Fibroblast of lung (primary cell): ENCODE measurements around the gene MMP11. TPM values are rescaled to one million over a fixed set of nuclear protein-coding genes. Genes with fewer than 3 reads are reported as not detected.

Experiments used
- DNase-seq, 2 donors: peaks; one replicate each; pipeline versions ENCODE4 v3.0.0 to v3.0.0-alpha.2; 2010; ENCODE audit warnings: low read depth in 2 of 2
- H2AFZ ChIP-seq: 2 replicates; pipeline ENCODE4 v1.5.1; 2012; ENCODE audit warnings: low read length, control low read depth, inconsistent platforms
- H3K27ac ChIP-seq: 2 replicates; pipeline ENCODE4 v1.5.1; 2011; ENCODE audit warnings: low read length, control low read depth; ENCODE audit not compliant: insufficient read depth
- H3K27me3 ChIP-seq: 2 replicates; pipeline ENCODE4 v1.5.1; 2011; ENCODE audit warnings: mild to moderate bottlenecking, low read length; ENCODE audit not compliant: control insufficient read depth, insufficient read depth
- H3K36me3 ChIP-seq: 2 replicates; pipeline ENCODE4 v1.5.1; 2011; ENCODE audit warnings: low read length; ENCODE audit not compliant: control insufficient read depth, insufficient read depth
- H3K4me1 ChIP-seq: 2 replicates; pipeline ENCODE4 v1.5.1; 2011; ENCODE audit warnings: low read length; ENCODE audit not compliant: control insufficient read depth, insufficient read depth; ENCODE audit errors: extremely low read depth
- H3K4me2 ChIP-seq: 2 replicates; pipeline ENCODE4 v1.5.1; 2011; ENCODE audit warnings: low read length, control low read depth; ENCODE audit not compliant: insufficient read depth; ENCODE audit errors: extremely low read depth
- H3K4me3 ChIP-seq, 4 experiments: fragments of 200-600 bp in 1 of 4; sonication (generic) in 1 of 4; replicated peaks in 1 of 4; 2 replicates each; pipeline ENCODE4 v1.5.1; 2011 to 2016; ENCODE audit warnings: low read length in 4 of 4, low read depth in 3 of 4, mild to moderate bottlenecking in 3 of 4, control low read depth in 2 of 4, inconsistent platforms in 1 of 4, mixed read lengths in 1 of 4; ENCODE audit not compliant: insufficient read depth in 1 of 4; ENCODE audit errors: control extremely low read depth in 1 of 4
- H3K79me2 ChIP-seq: 2 replicates; pipeline ENCODE4 v1.5.1; 2012; ENCODE audit warnings: mild to moderate bottlenecking, low read length, inconsistent platforms; ENCODE audit not compliant: control insufficient read depth, insufficient read depth
- H3K9ac ChIP-seq: 2 replicates; pipeline ENCODE4 v1.5.1; 2011; ENCODE audit warnings: mild to moderate bottlenecking, low read length, control low read depth; ENCODE audit not compliant: insufficient read depth
- H3K9me3 ChIP-seq: 2 replicates; pipeline ENCODE4 v1.5.1; 2012; ENCODE audit warnings: low read depth, low read length; ENCODE audit not compliant: control insufficient read depth, insufficient read depth
- H4K20me1 ChIP-seq: 2 replicates; pipeline ENCODE4 v1.5.1; 2011; ENCODE audit warnings: low read length; ENCODE audit not compliant: control insufficient read depth, insufficient read depth; ENCODE audit errors: extremely low read depth
- CTCF ChIP-seq, 2 donors: IDR thresholded peaks in 1 of 2; conservative IDR thresholded peaks in 1 of 2; 1 replicate in 1 of 2; 2 replicates in 1 of 2; pipeline ENCODE4 v1.5.1; 2011 to 2012; ENCODE audit warnings: low read length in 2 of 2, control low read depth in 1 of 2, inconsistent platforms in 1 of 2, low read depth in 1 of 2, mild to moderate bottlenecking in 1 of 2
- EZH2 ChIP-seq: IDR thresholded peaks from 2 replicates; pipeline ENCODE4 v1.5.1; 2012; ENCODE audit warnings: low read length, control low read depth, mild to moderate bottlenecking; ENCODE audit errors: missing control alignments
- polyA plus RNA-seq, 2 donors: library from polyadenylated mRNA; depleted of rRNA in 1 of 2; stranded (reverse) in 1 of 2; unstranded in 1 of 2; fragments of >200 nt; gene quantifications; 2 replicates each; pipeline ENCODE4 v1.2.1, GENCODE V29; 2011 to 2012; ENCODE audit warnings: missing spikeins in 1 of 2
- total RNA-seq: library from RNA; depleted of rRNA; stranded (reverse); fragments of >200 nt; gene quantifications from 2 replicates; pipeline ENCODE4 v1.2.1, GENCODE V29; 2014

The MMP11 gene
- total and polyA plus RNA-seq, 2 donors (not counting 1 experiment from before 2014, with no cell fraction given): 4.5 to 8.8 TPM

- Histone ChIP-seq H3K36me3 (peaks cover 25% of the 10 kb centered on the region), H3K4me3 (no peak overlapping the region), H3K4me2 (no peak overlapping the region), H2AFZ (no peak overlapping the region), H3K9ac (no peak overlapping the region), H3K9me3 (no peaks in the 10 kb centered on the region), H3K4me1 (peaks cover 4% of the 10 kb centered on the region), H3K27ac (no peak overlapping the region), H3K27me3 (no peaks in the 10 kb centered on the region), H3K79me2 (no peaks in the 10 kb centered on the region), H4K20me1 (no peaks in the 10 kb centered on the region)
- TF ChIP-seq CTCF (conservative IDR thresholded peaks at IDR 0.05 in 1 of 2, IDR thresholded peaks at IDR 0.05 in 1 of 2; ENCODE audit: low read depth in 1 of 2, low read length in 2 of 2) (no peak), EZH2 (no peak)
- no peak for DNase-seq
These were observed 49.5 kb downstream of the MMP11 start for GRCh38 chr22:23822101-23822671.

- no peak overlapping the region for H3K4me2 ChIP-seq
- no peak overlapping the region for H3K4me3 ChIP-seq
- DNase-seq: peak in 1 of 2 donors; percentile 16
- no peaks in the 10 kb centered on the region for H3K9me3 ChIP-seq
- H3K9ac ChIP-seq: no peak overlapping the region
- peaks cover 28% of the 10 kb centered on the region for H3K36me3 ChIP-seq
- TF ChIP-seq EZH2: no peak
- no peak for TF ChIP-seq CTCF (conservative IDR thresholded peaks at IDR 0.05 in 1 of 2, IDR thresholded peaks at IDR 0.05 in 1 of 2; ENCODE audit: low read depth in 1 of 2, low read length in 2 of 2)
- H2AFZ ChIP-seq: no peak overlapping the region
- peaks cover 4% of the 10 kb centered on the region for H3K4me1 ChIP-seq
- no peaks in the 10 kb centered on the region for H3K79me2 ChIP-seq
- H3K27ac ChIP-seq: no peak overlapping the region
- no peaks in the 10 kb centered on the region for H3K27me3 ChIP-seq
- no peaks in the 10 kb centered on the region for H4K20me1 ChIP-seq
These were observed 50.7 kb downstream of the MMP11 start for GRCh38 chr22:23823331-23823791.

- no peak overlapping the region for H2AFZ ChIP-seq
- H3K36me3 ChIP-seq: peaks cover 28% of the 10 kb centered on the region
- peaks cover 4% of the 10 kb centered on the region for H3K4me1 ChIP-seq
- H3K79me2 ChIP-seq: no peaks in the 10 kb centered on the region
- H3K27ac ChIP-seq: no peak overlapping the region
- H3K4me2 ChIP-seq: no peak overlapping the region
- no peak for DNase-seq
- no peaks in the 10 kb centered on the region for H3K9me3 ChIP-seq
- TF ChIP-seq EZH2: no peak
- no peak for TF ChIP-seq CTCF (conservative IDR thresholded peaks at IDR 0.05 in 1 of 2, IDR thresholded peaks at IDR 0.05 in 1 of 2; ENCODE audit: low read depth in 1 of 2, low read length in 2 of 2)
- H3K4me3 ChIP-seq: no peak overlapping the region
- H4K20me1 ChIP-seq: no peaks in the 10 kb centered on the region
- H3K27me3 ChIP-seq: no peaks in the 10 kb centered on the region
- H3K9ac ChIP-seq: no peak overlapping the region
These were observed 52.0 kb downstream of the MMP11 start for GRCh38 chr22:23824476-23825245.
